NT2/D1 (cell line): ENCODE measurements around the gene LGI2.
A peak's percentile ranks its signal among the peaks of the same experiment; 100 is the strongest.

ENCODE experiments used
- DNase-seq: peaks from one replicate; pipeline ENCODE4 v3.0.0-alpha.2; 2011; ENCODE audit warnings: low read depth, low spot score
- H3K27me3 ChIP-seq: 2 replicates; pipeline ENCODE4 v1.6.0; 2011; ENCODE audit warnings: mild to moderate bottlenecking; ENCODE audit not compliant: insufficient read length, insufficient read depth
- H3K36me3 ChIP-seq: 2 replicates; pipeline ENCODE4 v1.6.1; 2011; ENCODE audit warnings: mild to moderate bottlenecking, low read length, mixed read lengths; ENCODE audit not compliant: insufficient read depth, insufficient read length
- H3K4me1 ChIP-seq: 2 replicates; pipeline ENCODE4 v1.5.1; 2011; ENCODE audit not compliant: insufficient read depth, insufficient read length
- H3K4me3 ChIP-seq: 2 replicates; pipeline ENCODE4 v1.5.1; 2011; ENCODE audit warnings: low read depth; ENCODE audit not compliant: insufficient read length
- H3K9ac ChIP-seq: 2 replicates; pipeline ENCODE4 v1.6.0; 2011; ENCODE audit warnings: low read depth; ENCODE audit not compliant: insufficient read length
- H3K9me3 ChIP-seq: 2 replicates; pipeline ENCODE4 v1.5.1; 2011; ENCODE audit warnings: mild to moderate bottlenecking, low read length; ENCODE audit not compliant: insufficient read depth
- SUZ12 ChIP-seq: IDR thresholded peaks from 2 replicates; pipeline ENCODE4 v1.6.1; 2011; ENCODE audit not compliant: insufficient read length, insufficient read depth; ENCODE audit errors: extremely low read depth
- YY1 ChIP-seq: IDR thresholded peaks from 2 replicates; pipeline ENCODE4 v1.6.1; 2011; ENCODE audit not compliant: insufficient read length, insufficient read depth
- ZNF274 ChIP-seq: IDR thresholded peaks from 2 replicates; pipeline ENCODE4 v1.6.1; 2011; ENCODE audit warnings: mild to moderate bottlenecking, low read depth, low read length

Gene LGI2

GRCh38 chr4:25030277-25031076 lies at the start of gene LGI2:
Gene LGI2, minus strand, starts transcription at chr4:25030946. Its CDS starts 253 bp downstream, at chr4:25030693.
- Histone ChIP-seq H3K9me3 (no peaks in the 10 kb centered on the region), H3K4me3 (peak within 1 kb of the TSS; percentile 55), H3K9ac (peak within 1 kb of the TSS; percentile 69), H3K4me1 (peaks cover 8% of the 10 kb centered on the region), H3K27me3 (peaks cover 45% of the 10 kb centered on the region), H3K36me3 (no peaks in the 10 kb centered on the region)
- no peak for TF ChIP-seq YY1
- no peak for TF ChIP-seq ZNF274
- DNase-seq: no peak

- Histone ChIP-seq H3K36me3 (no peaks in the 10 kb centered on the region), H3K4me3 (no peak overlapping the region), H3K27me3 (no peaks in the 10 kb centered on the region), H3K4me1 (no peaks in the 10 kb centered on the region), H3K9me3 (peaks cover 26% of the 10 kb centered on the region; the same call in 1 of the 2 replicates), H3K9ac (no peak overlapping the region)
- TF ChIP-seq YY1: no peak
- no peak for TF ChIP-seq SUZ12
- no peak for TF ChIP-seq ZNF274
- DNase-seq: no peak
These were observed 47.8 kb upstream of the LGI2 start for GRCh38 chr4:25078523-25078922.

- Histone ChIP-seq H3K27me3 (no peaks in the 10 kb centered on the region), H3K36me3 (no peaks in the 10 kb centered on the region), H3K9ac (no peak overlapping the region), H3K4me3 (no peak overlapping the region), H3K9me3 (peaks cover 27% of the 10 kb centered on the region; the same call in 1 of the 2 replicates), H3K4me1 (no peaks in the 10 kb centered on the region)
- DNase-seq: no peak
- TF ChIP-seq YY1 (no peak), ZNF274 (no peak), SUZ12 (no peak)
These were observed 46.1 kb upstream of the LGI2 start for GRCh38 chr4:25076625-25077398.

- H3K9me3 ChIP-seq: peaks cover 27% of the 10 kb centered on the region; the same call in 1 of the 2 replicates
- no peak for TF ChIP-seq SUZ12
- H3K9ac ChIP-seq: no peak overlapping the region
- DNase-seq: no peak
- no peaks in the 10 kb centered on the region for H3K27me3 ChIP-seq
- no peak overlapping the region for H3K4me3 ChIP-seq
- no peaks in the 10 kb centered on the region for H3K4me1 ChIP-seq
- no peaks in the 10 kb centered on the region for H3K36me3 ChIP-seq
These were observed 45.1 kb upstream of the LGI2 start for GRCh38 chr4:25075851-25076250.

GRCh38 chr4:25075129-25075528 lies 44.4 kb upstream of the LGI2 start:
- H3K4me1 ChIP-seq: peaks cover 3% of the 10 kb centered on the region
- H3K36me3 ChIP-seq: no peaks in the 10 kb centered on the region
- no peak for DNase-seq
- no peak overlapping the region for H3K9ac ChIP-seq
- no peaks in the 10 kb centered on the region for H3K27me3 ChIP-seq
- peaks cover 27% of the 10 kb centered on the region; the same call in 1 of the 2 replicates for H3K9me3 ChIP-seq
- TF ChIP-seq YY1: no peak
- TF ChIP-seq ZNF274: no peak
- no peak for TF ChIP-seq SUZ12
- no peak overlapping the region for H3K4me3 ChIP-seq

- DNase-seq: no peak
- Histone ChIP-seq H3K9ac (no peak overlapping the region), H3K4me3 (no peak overlapping the region), H3K36me3 (no peaks in the 10 kb centered on the region), H3K4me1 (peaks cover 3% of the 10 kb centered on the region), H3K9me3 (peaks cover 18% of the 10 kb centered on the region; the same call in 1 of the 2 replicates), H3K27me3 (no peaks in the 10 kb centered on the region)
- TF ChIP-seq YY1 (no peak), SUZ12 (no peak), ZNF274 (no peak)
These were observed 39.8 kb upstream of the LGI2 start for GRCh38 chr4:25070545-25070944.

GRCh38 chr4:25069014-25069413 lies 38.3 kb upstream of the LGI2 start:
- Histone ChIP-seq H3K4me1 (peaks cover 3% of the 10 kb centered on the region), H3K4me3 (no peak overlapping the region), H3K27me3 (no peaks in the 10 kb centered on the region), H3K9me3 (peaks cover 18% of the 10 kb centered on the region; the same call in 1 of the 2 replicates), H3K9ac (no peak overlapping the region), H3K36me3 (no peaks in the 10 kb centered on the region)
- DNase-seq: no peak
- no peak for TF ChIP-seq SUZ12
- TF ChIP-seq YY1: no peak
- TF ChIP-seq ZNF274: no peak
